ENCODE results near the gene LPIN1.

DNA sequence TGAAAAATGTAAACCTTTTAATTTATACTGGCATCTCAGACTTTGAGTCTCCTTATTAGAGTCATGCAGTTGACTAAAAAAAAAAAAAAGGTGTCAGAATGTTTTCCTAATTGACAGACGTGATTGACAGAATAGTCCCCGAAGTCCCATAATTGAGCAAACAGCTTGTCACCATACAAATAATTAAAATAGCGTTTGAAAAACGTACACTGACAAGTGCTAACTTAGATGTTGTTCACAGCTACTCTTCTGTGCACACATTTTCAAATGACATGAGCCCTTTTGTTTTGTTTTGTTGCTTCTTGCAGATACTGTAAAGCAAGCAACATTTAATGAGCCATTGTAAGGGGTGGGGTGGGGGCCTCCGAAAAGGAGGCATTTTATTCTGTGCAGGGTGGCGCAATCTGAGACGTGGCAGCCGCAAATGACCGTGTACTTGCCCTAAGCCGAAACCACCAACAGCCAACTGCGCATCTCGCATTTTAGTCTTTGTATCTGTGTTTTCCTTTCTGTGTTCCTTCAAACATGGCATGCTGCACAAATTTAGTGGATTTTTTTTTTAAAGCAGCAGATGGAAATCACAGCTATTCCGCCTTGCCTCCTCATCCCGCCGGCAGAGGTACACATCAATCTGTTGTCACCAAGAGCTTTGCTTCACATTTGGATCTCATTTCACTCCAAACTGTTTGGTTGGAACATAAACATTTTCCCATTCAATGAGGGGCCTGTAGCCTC lies 52.4 kb downstream of the LPIN1 start:
- TF ChIP-seq, protein P1, sequence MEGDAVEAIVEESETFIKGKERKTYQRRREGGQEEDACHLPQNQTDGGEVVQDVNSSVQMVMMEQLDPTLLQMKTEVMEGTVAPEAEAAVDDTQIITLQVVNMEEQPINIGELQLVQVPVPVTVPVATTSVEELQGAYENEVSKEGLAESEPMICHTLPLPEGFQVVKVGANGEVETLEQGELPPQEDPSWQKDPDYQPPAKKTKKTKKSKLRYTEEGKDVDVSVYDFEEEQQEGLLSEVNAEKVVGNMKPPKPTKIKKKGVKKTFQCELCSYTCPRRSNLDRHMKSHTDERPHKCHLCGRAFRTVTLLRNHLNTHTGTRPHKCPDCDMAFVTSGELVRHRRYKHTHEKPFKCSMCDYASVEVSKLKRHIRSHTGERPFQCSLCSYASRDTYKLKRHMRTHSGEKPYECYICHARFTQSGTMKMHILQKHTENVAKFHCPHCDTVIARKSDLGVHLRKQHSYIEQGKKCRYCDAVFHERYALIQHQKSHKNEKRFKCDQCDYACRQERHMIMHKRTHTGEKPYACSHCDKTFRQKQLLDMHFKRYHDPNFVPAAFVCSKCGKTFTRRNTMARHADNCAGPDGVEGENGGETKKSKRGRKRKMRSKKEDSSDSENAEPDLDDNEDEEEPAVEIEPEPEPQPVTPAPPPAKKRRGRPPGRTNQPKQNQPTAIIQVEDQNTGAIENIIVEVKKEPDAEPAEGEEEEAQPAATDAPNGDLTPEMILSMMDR (IDR thresholded peaks at IDR 0.05): no peak
- no peak for TF ChIP-seq EZH2 (IDR thresholded peaks at IDR 0.05; ENCODE audit: borderline replicate concordance, insufficient read depth, low read depth, low read length, poor library complexity, severe bottlenecking)

All from B cell (primary cell).